MM.1S (cell line): ENCODE measurements around the gene NR2E3.

Experiments used
- EZH2phosphoT487 ChIP-seq: fragments of 300-600 bp; sonication (generic); IDR thresholded peaks from 2 replicates; pipeline ENCODE4 v1.6.1; 2018; ENCODE audit warnings: antibody characterized with exemption, low read length
- TF ChIP-seq, protein P1 (sequence below): fragments of 300-600 bp; sonication (generic); IDR thresholded peaks from 2 replicates; pipeline ENCODE4 v1.5.1; 2016; ENCODE audit warnings: antibody characterized with exemption, low read length, mixed read lengths

DNA sequence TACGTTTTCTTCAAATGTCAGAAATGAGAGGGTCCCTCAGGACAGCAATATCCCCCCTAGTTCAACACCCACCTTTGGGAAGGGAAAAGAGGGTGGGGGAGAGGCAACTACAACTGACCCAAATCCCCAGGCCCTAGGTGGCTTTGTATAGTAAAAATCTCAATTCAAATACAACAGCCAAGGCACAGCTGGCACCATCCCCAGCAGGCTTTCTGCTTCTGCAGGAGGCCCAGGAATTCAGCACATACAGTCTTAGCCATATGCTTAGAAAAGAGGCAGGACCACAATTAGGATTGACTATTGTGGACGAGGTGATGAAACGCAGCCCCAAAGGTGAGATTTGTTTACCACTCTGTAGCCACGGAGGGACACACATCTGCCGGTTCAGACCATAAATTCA lies 15.8 kb downstream of the NR2E3 start:
- TF ChIP-seq, protein P1, sequence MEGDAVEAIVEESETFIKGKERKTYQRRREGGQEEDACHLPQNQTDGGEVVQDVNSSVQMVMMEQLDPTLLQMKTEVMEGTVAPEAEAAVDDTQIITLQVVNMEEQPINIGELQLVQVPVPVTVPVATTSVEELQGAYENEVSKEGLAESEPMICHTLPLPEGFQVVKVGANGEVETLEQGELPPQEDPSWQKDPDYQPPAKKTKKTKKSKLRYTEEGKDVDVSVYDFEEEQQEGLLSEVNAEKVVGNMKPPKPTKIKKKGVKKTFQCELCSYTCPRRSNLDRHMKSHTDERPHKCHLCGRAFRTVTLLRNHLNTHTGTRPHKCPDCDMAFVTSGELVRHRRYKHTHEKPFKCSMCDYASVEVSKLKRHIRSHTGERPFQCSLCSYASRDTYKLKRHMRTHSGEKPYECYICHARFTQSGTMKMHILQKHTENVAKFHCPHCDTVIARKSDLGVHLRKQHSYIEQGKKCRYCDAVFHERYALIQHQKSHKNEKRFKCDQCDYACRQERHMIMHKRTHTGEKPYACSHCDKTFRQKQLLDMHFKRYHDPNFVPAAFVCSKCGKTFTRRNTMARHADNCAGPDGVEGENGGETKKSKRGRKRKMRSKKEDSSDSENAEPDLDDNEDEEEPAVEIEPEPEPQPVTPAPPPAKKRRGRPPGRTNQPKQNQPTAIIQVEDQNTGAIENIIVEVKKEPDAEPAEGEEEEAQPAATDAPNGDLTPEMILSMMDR: no peak
- TF ChIP-seq EZH2phosphoT487: no peak
